D721Med (cell line): ENCODE data around the gene CSTPP1.
A peak's percentile ranks its signal among the peaks of the same experiment; 100 is the strongest.

ENCODE experiments used
- DNase-seq: peaks from one replicate; pipeline ENCODE4 v3.0.0; 2011; ENCODE audit warnings: low spot score; ENCODE audit not compliant: insufficient read length
- FAIRE-seq: peaks from 2 replicates; lab custom pipeline; 2011; peaks lifted over from hg19 to GRCh38; lab: Jason Lieb, UNC
- TF ChIP-seq, protein P1 (sequence below): IDR thresholded peaks from 2 replicates; pipeline ENCODE4 v1.5.1; 2012; ENCODE audit warnings: mild to moderate bottlenecking, control low read depth; ENCODE audit not compliant: insufficient read depth; ENCODE audit errors: missing control alignments

Gene CSTPP1

DNA sequence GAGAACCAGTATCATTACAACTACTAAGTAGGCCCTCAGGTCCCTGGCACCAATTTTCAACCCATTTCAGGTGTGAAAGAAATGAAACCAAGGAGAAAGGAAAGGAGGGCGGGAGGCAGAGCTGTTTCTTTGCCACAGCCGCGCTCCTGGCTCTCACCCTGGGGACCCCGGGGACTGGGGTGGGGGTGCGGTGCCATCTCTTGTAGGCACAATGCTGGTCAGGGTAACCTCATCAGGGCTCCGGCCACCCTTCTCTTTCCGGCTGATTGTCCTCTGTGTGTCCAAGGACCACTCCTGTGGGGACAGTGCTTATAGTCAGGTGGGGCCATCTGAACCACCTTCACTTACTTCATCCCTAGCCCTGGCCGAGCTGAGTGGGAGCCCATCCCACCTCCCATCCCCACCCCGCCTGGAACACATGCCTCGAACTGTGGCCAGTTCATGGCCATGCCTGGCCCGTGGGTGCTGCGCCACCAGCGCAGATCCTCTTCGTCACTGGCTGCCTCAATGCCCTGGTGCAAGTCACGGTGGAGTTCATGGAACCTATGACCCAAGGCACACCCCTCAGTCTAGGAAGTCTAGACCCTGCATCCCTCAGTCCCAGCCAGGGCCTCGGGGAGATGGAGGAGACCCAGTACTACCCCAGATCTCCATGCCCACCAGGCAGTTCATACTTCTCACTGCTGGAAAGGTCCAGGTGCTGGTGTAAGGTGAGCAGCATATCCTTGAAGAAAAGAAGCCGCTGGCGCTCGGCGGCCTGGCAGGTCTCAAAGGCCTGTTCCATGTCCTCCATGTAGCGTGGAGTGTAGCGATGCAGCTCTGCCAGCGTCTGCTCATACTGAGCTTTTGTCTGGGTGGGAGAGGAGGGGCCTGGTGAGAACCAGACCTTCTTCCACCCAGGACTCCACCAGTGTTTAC, 242.4 kb downstream of the CSTPP1 start:
- DNase-seq (no peak), FAIRE-seq (no peak)
- TF ChIP-seq, protein P1, sequence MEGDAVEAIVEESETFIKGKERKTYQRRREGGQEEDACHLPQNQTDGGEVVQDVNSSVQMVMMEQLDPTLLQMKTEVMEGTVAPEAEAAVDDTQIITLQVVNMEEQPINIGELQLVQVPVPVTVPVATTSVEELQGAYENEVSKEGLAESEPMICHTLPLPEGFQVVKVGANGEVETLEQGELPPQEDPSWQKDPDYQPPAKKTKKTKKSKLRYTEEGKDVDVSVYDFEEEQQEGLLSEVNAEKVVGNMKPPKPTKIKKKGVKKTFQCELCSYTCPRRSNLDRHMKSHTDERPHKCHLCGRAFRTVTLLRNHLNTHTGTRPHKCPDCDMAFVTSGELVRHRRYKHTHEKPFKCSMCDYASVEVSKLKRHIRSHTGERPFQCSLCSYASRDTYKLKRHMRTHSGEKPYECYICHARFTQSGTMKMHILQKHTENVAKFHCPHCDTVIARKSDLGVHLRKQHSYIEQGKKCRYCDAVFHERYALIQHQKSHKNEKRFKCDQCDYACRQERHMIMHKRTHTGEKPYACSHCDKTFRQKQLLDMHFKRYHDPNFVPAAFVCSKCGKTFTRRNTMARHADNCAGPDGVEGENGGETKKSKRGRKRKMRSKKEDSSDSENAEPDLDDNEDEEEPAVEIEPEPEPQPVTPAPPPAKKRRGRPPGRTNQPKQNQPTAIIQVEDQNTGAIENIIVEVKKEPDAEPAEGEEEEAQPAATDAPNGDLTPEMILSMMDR: no peak

DNA sequence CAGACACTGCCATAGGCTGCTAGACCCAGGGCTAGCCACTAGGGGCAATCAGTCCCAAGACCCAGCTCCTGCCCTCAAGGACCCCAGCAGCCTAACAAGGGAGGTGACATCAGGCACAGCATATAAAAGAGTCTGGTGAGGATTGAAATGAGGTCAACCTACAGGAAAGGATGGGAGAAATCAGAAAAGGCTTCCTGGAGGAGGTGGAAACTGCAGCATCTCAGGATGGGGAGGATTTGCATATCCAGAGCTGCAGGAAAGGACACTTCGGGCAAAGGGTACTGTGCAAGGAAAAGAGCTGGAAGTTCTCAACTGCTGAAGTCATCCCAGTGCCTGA, 243.1 kb downstream of the CSTPP1 start:
- TF ChIP-seq, protein P1: peak; percentile 58
- FAIRE-seq: no peak
- DNase-seq: peak; percentile 64

DNA sequence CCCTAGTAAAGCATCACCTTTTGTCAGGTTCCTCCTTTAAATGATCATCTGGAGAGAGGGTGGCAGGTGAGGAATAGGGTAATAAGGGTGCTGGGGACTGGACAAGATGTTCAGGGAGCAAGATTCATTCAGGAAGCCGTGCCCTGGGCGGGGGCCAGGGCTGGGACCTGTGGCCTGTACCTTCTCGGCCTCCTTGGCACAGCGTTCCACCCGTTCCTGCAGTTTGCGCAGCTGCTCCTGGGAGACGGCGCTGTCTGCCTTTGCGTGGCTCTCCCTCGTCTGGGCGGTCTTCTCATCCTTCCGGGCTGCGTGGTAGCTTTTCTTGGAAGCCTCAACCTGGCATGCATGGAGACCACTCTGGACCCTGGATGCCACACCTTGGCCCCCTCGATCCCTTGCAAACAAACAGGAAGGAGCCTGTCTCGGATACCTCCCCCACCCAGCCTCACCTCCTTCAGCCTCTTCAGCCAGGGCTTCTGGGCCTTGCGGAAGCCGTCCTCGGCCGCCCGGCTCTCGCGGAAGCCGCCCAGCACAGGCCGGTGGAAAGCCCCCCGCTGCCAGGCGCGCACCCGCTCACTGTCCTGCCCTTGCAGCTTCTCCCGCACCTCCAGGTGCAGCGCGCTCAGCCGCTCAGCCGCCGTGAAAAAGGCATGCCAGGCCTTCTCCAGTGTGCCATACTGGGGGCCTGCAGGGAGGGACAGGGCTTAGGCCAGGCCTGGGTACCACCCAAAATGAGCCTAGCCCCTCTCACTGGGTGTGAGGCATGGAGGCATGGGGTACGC, 243.6 kb downstream of the CSTPP1 start:
- DNase-seq (no peak), FAIRE-seq (no peak)
- TF ChIP-seq, protein P1: no peak

DNA sequence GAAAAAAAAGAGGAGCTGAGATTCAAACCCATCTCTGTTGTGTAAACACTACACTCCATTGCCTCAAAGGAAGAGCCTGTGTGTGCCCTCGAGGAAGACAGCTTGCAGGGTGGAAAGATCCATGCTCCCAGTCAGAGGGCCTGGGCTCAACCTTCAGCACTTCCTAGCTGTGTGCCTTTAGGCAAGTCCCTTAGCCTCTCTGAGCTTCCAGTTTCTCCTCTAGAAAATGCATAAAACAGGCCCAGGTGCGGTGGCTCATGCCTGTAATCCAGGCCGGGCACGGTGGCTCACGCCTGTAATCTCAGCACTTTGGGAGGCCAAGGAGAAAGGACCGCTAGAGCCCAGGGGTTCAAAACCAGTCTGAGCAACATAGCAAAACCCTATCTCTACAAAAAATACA, 244.7 kb downstream of the CSTPP1 start:
- DNase-seq (no peak), FAIRE-seq (no peak)
- TF ChIP-seq, protein P1: no peak

DNA sequence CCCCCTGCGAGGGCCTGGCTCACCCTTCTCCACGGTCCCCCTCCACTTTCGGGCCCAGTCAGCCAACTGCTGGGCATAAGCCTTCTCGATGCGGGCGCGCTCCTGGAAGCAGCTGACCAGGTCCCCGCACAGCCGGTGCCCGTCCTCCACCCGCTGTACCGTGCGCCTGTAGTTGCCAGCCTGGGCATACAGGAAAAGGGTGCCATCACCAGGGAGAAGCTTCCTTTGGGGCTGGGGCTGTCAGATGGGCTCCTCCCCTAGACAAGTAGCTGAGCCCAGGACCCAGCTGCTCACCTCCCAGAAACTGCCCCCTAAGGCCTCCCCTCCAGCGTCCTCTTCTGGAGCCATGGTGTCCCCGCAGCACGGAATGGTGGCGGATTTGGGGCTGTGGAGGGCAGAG, 245.8 kb downstream of the CSTPP1 start:
- DNase-seq (no peak), FAIRE-seq (no peak)
- TF ChIP-seq, protein P1: no peak

DNA sequence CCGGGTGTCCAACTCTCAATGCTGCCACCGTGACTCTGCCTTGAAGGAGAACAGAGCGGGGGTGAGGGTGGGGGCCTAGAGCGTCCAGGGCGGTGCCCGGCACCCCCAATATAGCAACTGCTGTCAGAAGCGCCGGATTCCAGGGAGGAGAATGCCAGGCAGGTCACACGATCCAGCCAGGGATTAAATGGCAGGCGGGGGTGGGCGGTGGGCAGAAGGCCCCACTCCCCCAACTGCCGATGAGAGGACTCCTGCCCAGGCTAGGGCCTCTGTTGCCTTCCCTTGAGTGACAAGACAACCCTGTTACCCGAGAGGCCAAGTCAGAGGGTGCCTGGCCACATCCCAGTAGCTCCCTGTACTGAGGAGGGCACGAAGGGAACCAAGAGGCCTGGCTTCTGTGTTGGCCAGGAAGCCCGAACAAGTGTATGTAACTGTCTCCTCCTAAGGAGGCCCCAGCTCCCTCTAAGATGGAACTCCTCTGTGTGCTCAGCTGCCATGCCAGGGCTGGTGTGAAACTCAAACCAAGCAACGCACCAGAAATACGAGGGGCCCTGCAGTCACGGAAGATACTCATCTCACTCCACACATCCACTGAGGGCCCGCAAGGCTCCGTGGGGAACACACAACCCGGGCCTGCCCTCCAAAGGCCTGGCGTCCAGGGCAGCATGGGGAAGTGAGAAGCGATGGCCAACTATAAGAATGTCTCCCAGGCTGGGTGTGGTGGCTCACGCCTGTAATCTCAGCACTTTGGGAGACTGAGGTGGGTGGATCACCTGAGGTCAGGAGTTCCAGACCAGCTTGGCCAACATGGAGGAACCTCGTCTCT, 246.7 kb downstream of the CSTPP1 start:
- FAIRE-seq: no peak
- TF ChIP-seq, protein P1: no peak
- no peak for DNase-seq
